HS-5 (cell line): ENCODE measurements around the gene TF.

Experiments
- DNase-seq: peaks from one replicate; pipeline ENCODE4 v3.0.0-alpha.2; 2012; ENCODE audit warnings: low read depth

Gene TF

GRCh38 chr3:133812872-133813271 is 66.7 kb downstream of the TF start:
- DNase-seq, result no peak

- DNase-seq, result no peak
Measured at GRCh38 chr3:133815386-133815785, 69.2 kb downstream of the TF start.

GRCh38 chr3:133820129-133820528 is 73.9 kb downstream of the TF start:
- DNase-seq, result no peak

GRCh38 chr3:133820889-133821675 is 74.9 kb downstream of the TF start:
- no peak for DNase-seq

GRCh38 chr3:133821767-133822638 is 75.8 kb downstream of the TF start:
- DNase-seq, result peak; percentile 79

- no peak for DNase-seq
Measured at GRCh38 chr3:133824961-133825485, 78.8 kb downstream of the TF start.

GRCh38 chr3:133825969-133826727 is 80.0 kb downstream of the TF start:
- no peak for DNase-seq

GRCh38 chr3:133827136-133827535 is 80.9 kb downstream of the TF start:
- no peak for DNase-seq

GRCh38 chr3:133827684-133828083 is 81.5 kb downstream of the TF start:
- DNase-seq, result no peak

- DNase-seq, result no peak
Measured at GRCh38 chr3:133828576-133829309, 82.5 kb downstream of the TF start.

- no peak for DNase-seq
Measured at GRCh38 chr3:133829310-133829707, 83.1 kb downstream of the TF start.

- no peak for DNase-seq
Measured at GRCh38 chr3:133830071-133830470, 83.9 kb downstream of the TF start.

- no peak for DNase-seq
Measured at GRCh38 chr3:133831966-133832801, 86.0 kb downstream of the TF start.

- DNase-seq, result no peak
Measured at GRCh38 chr3:133832802-133833144, 86.6 kb downstream of the TF start.

GRCh38 chr3:133833267-133833666 is 87.1 kb downstream of the TF start:
- no peak for DNase-seq

GRCh38 chr3:133833880-133834620 is 87.9 kb downstream of the TF start:
- DNase-seq, result no peak

- DNase-seq, result no peak
Measured at GRCh38 chr3:133834621-133835417, 88.6 kb downstream of the TF start.

- DNase-seq, result no peak
Measured at GRCh38 chr3:133835418-133835743, 89.2 kb downstream of the TF start.

- DNase-seq, result no peak
Measured at GRCh38 chr3:133835961-133836360, 89.8 kb downstream of the TF start.
